ENCODE data around the gene PROM1.
A peak's percentile ranks its signal among the peaks of the same experiment; 100 is the strongest.

Gene PROM1

DNA sequence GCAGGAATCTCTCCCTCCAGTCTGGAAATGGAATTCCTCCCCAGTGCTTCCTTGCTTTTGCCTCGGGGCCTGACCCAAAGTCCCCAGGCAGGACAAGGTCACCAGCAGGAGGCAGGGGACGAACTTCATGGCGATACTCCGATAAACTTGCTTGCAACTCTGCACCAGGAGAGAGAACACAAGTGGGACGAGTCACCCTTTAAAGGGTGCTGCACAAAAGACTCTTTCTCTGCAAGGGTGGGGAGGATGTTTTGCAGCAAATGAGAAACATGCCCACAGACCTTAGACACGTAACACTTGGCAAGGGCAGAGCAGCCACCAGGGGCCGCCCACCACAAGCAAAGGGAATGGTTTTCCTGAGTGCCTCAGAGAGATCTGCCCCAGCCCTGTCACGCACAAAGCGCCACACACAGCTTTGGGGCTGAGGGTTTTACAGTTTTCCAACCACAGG, 120.8 kb downstream of the PROM1 start, which contains the start of gene FGFBP2:
Gene FGFBP2, minus strand, starts transcription at position 175 of the 451 bp plus-strand sequence. Its CDS starts 46 bp downstream, at position 129.
- no peak within 1 kb of the TSS for H3K9ac ChIP-seq (ENCODE audit: low read length)
- H3K9me3 ChIP-seq (ENCODE audit: low read length) = no peaks in the 10 kb centered on the region
- TF ChIP-seq EZH2 (IDR thresholded peaks at IDR 0.05; ENCODE audit: borderline replicate concordance, low read length) = no peak
- TF ChIP-seq, protein P1, sequence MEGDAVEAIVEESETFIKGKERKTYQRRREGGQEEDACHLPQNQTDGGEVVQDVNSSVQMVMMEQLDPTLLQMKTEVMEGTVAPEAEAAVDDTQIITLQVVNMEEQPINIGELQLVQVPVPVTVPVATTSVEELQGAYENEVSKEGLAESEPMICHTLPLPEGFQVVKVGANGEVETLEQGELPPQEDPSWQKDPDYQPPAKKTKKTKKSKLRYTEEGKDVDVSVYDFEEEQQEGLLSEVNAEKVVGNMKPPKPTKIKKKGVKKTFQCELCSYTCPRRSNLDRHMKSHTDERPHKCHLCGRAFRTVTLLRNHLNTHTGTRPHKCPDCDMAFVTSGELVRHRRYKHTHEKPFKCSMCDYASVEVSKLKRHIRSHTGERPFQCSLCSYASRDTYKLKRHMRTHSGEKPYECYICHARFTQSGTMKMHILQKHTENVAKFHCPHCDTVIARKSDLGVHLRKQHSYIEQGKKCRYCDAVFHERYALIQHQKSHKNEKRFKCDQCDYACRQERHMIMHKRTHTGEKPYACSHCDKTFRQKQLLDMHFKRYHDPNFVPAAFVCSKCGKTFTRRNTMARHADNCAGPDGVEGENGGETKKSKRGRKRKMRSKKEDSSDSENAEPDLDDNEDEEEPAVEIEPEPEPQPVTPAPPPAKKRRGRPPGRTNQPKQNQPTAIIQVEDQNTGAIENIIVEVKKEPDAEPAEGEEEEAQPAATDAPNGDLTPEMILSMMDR (IDR thresholded peaks at IDR 0.05; ENCODE audit: low read length) = peak; percentile 32; the same call in 1 of the 2 replicates
- no peaks in the 10 kb centered on the region for H4K20me1 ChIP-seq (ENCODE audit: insufficient read depth, low read length)
- no peak within 1 kb of the TSS for H3K4me2 ChIP-seq (ENCODE audit: low read length)
- H3K36me3 ChIP-seq (ENCODE audit: insufficient read depth, low read length) = no peaks in the 10 kb centered on the region
- H3F3A ChIP-seq (ENCODE audit: insufficient read depth, low read length) = no peaks in the 10 kb centered on the region
- no peak within 1 kb of the TSS for H2AFZ ChIP-seq (ENCODE audit: low read length)
- H3K4me1 ChIP-seq (ENCODE audit: insufficient read depth, low read length, severe bottlenecking) = no peaks in the 10 kb centered on the region
- H3K27ac ChIP-seq (ENCODE audit: low read depth, low read length, poor library complexity, severe bottlenecking) = no peak within 1 kb of the TSS
- no peak within 1 kb of the TSS for H3K4me3 ChIP-seq (ENCODE audit: low read depth, low read length, poor library complexity, severe bottlenecking)
- H3K27me3 ChIP-seq (ENCODE audit: insufficient read depth, low read length) = no peaks in the 10 kb centered on the region
- no peaks in the 10 kb centered on the region for H3K9me2 ChIP-seq (ENCODE audit: low read depth, low read length)
- no peaks in the 10 kb centered on the region for H3K79me2 ChIP-seq (ENCODE audit: insufficient read depth, low read length)

DNA sequence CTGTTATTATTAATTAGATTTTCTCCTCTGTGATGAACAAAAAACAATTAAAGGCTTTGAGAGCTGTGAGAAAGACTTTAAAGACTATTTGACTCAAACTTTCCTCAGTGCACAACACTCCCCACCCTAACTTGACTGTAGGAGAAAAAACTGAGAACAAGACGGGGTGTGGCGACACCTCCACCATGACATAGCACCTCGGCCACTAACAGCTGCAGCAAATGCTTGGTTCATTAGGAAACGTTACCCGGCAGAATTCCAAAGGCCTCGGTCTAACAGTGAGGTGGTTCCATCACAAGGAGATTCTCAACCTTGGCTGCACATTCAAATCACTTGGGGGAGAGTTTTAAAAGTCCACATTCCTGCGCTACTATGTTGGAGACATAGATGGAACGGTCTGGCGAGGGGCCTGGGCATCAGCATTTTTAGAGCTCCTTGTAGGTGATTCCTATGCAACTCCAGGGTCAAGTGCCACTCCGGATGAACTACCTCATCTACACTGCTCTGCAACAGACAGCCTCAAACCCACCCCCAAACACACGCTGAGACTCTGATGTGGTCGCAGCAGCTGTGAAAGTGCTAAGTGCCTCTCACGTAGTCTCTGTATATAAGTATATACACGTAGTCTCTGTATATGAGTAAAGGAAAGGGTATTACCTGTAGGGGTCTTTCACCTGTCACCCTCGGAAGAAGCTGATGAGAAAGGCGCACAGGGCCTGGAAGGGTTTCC, 121.9 kb downstream of the PROM1 start:
- Histone ChIP-seq H3K4me1 (ENCODE audit: insufficient read depth, low read length, severe bottlenecking) (no peaks in the 10 kb centered on the region), H2AFZ (ENCODE audit: low read length) (no peak overlapping the region), H3K36me3 (ENCODE audit: insufficient read depth, low read length) (no peaks in the 10 kb centered on the region), H3K4me3 (ENCODE audit: low read depth, low read length, poor library complexity, severe bottlenecking) (no peak overlapping the region), H3K27me3 (ENCODE audit: insufficient read depth, low read length) (no peaks in the 10 kb centered on the region), H3K4me2 (ENCODE audit: low read length) (no peak overlapping the region), H3K9ac (ENCODE audit: low read length) (no peak overlapping the region), H3K9me3 (ENCODE audit: low read length) (no peaks in the 10 kb centered on the region), H3K27ac (ENCODE audit: low read depth, low read length, poor library complexity, severe bottlenecking) (no peak overlapping the region), H4K20me1 (ENCODE audit: insufficient read depth, low read length) (no peaks in the 10 kb centered on the region), H3F3A (ENCODE audit: insufficient read depth, low read length) (no peaks in the 10 kb centered on the region), H3K9me2 (ENCODE audit: low read depth, low read length) (no peaks in the 10 kb centered on the region), H3K79me2 (ENCODE audit: insufficient read depth, low read length) (no peaks in the 10 kb centered on the region)
- TF ChIP-seq EZH2 (IDR thresholded peaks at IDR 0.05; ENCODE audit: borderline replicate concordance, low read length) = no peak
- TF ChIP-seq, protein P1 (IDR thresholded peaks at IDR 0.05; ENCODE audit: low read length) = no peak

DNA sequence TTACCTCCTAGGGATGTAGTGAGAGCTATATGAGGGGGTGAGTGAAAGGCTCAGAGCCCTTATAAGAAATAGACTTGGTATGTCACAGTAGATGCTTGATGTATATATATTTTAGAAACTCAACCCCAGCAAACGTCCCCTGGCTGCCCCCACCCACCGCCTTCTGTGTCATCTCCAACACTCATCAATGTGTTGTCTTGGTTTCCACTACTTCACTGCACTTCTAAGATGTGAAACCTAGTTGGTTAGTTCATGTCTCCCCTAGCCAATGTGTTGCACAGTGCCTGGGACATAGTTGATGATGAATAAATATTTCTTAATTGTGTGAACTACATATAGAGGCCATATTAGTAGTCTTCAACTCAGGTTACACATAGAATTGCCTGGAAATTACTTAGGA, 125.3 kb downstream of the PROM1 start:
- Histone ChIP-seq H3F3A (ENCODE audit: insufficient read depth, low read length) (no peaks in the 10 kb centered on the region), H4K20me1 (ENCODE audit: insufficient read depth, low read length) (no peaks in the 10 kb centered on the region), H3K4me1 (ENCODE audit: insufficient read depth, low read length, severe bottlenecking) (no peaks in the 10 kb centered on the region), H3K79me2 (ENCODE audit: insufficient read depth, low read length) (no peaks in the 10 kb centered on the region), H3K9me2 (ENCODE audit: low read depth, low read length) (no peaks in the 10 kb centered on the region), H3K4me3 (ENCODE audit: low read depth, low read length, poor library complexity, severe bottlenecking) (no peak overlapping the region), H3K9me3 (ENCODE audit: low read length) (no peaks in the 10 kb centered on the region), H3K4me2 (ENCODE audit: low read length) (no peak overlapping the region), H3K9ac (ENCODE audit: low read length) (no peak overlapping the region), H3K27ac (ENCODE audit: low read depth, low read length, poor library complexity, severe bottlenecking) (no peak overlapping the region), H2AFZ (ENCODE audit: low read length) (no peak overlapping the region), H3K27me3 (ENCODE audit: insufficient read depth, low read length) (no peaks in the 10 kb centered on the region), H3K36me3 (ENCODE audit: insufficient read depth, low read length) (no peaks in the 10 kb centered on the region)
- no peak for TF ChIP-seq EZH2 (IDR thresholded peaks at IDR 0.05; ENCODE audit: borderline replicate concordance, low read length)
- TF ChIP-seq, protein P1 (IDR thresholded peaks at IDR 0.05; ENCODE audit: low read length) = no peak

Measured in OCI-LY1 (cell line).